GM12874 (cell line): ENCODE results near the gene CHRNE.

Experiments used
- TF ChIP-seq, protein P1 (sequence below): IDR thresholded peaks from 2 replicates; pipeline ENCODE4 v1.5.1; 2011; ENCODE audit warnings: low read depth, mild to moderate bottlenecking, control low read depth, low read length, moderate library complexity; ENCODE audit not compliant: insufficient read depth

The CHRNE gene

DNA sequence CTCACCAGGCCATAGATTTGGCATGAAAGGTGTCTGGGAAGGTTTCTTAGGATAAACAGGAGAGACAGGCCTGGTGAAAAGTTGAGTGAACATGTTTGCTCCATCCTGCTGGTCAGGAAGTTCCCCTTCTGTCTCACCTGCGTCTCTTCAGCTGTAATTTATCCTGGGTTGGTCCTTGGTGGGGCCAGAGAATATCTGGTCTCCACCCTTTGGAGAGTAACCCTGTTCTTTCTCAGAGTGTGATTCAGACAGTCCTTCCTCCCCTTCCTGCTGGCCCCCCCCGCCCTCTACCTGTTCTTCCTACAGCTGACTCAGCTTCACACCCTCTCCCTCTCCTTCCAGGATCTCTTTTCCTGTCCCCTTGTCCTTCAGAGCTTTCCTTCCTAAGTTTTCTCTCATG is 52.7 kb downstream of the CHRNE start:
- TF ChIP-seq, protein P1, sequence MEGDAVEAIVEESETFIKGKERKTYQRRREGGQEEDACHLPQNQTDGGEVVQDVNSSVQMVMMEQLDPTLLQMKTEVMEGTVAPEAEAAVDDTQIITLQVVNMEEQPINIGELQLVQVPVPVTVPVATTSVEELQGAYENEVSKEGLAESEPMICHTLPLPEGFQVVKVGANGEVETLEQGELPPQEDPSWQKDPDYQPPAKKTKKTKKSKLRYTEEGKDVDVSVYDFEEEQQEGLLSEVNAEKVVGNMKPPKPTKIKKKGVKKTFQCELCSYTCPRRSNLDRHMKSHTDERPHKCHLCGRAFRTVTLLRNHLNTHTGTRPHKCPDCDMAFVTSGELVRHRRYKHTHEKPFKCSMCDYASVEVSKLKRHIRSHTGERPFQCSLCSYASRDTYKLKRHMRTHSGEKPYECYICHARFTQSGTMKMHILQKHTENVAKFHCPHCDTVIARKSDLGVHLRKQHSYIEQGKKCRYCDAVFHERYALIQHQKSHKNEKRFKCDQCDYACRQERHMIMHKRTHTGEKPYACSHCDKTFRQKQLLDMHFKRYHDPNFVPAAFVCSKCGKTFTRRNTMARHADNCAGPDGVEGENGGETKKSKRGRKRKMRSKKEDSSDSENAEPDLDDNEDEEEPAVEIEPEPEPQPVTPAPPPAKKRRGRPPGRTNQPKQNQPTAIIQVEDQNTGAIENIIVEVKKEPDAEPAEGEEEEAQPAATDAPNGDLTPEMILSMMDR = no peak

DNA sequence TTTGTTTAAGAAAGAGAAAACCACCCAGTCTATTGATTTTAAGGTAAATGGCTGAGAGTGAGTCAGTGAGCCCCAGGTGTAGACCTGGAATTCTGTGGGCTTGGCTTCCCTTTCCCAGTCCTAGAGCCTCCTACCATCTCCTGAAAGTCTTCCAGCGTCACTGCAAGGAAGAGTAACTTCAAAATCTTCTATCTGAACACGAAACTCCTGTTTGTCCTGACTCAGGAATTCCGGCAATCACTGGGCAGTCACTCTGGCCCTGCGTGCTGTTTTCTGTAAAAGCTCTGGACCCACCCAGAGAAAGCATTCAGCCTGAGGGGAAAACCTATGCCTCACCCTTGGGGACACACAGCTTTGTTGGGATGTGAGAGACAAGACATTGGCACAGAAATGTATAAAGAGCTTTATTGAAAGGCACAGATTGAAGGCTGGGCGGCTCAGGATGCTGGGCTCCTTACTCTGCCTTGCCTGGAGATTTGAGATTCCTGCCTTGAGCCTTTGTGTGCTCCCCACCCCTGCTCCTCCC is 53.8 kb downstream of the CHRNE start:
- TF ChIP-seq, protein P1 = no peak
